ENCODE measurements around the gene SCOC.
A peak's percentile ranks its signal among the peaks of the same experiment; 100 is the strongest.
"Not testable (repeated sequence)": the region's sequence is repeated elsewhere in the genome, so short reads cannot be mapped to it uniquely, and the experiment has no call there.

Gene SCOC

DNA sequence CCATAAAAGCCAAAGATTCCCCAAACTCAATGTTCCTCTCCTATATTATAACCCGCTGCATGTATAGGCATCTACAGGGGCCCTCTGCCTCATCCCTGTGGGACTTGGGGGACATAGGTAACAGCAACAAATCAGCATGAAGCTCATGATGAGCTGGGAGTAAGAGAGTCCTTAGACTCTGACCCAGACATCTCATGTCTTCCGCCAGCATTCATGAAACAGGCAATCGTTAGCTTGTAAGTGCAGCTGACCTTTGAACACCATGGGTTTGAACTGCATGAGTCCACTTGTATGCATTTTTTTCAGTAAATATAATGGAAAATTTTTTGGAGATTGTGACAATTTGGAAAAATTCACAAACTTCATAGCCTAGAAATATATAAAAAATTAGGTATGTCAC, 10.4 kb upstream of the SCOC start:
- DNase-seq: no peak

DNA sequence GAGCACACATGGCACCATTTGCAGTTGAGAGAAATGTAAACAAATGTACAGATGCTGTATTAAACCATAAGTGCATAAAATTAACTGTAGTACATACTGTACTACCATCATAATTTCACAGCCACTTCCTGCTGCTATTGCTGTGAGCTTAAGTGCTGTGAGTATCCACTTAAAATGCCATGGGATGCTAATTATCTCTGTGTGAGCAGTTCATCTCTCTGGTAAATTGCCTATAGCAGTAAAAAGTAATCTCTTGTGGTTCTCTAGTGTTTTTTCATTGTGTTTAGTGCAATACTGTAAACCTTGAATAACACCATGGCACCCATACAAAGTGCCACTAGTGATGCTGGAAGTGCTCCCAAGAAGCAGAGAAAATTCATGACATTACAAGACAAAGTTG, 9.9 kb upstream of the SCOC start:
- no peak for DNase-seq

DNA sequence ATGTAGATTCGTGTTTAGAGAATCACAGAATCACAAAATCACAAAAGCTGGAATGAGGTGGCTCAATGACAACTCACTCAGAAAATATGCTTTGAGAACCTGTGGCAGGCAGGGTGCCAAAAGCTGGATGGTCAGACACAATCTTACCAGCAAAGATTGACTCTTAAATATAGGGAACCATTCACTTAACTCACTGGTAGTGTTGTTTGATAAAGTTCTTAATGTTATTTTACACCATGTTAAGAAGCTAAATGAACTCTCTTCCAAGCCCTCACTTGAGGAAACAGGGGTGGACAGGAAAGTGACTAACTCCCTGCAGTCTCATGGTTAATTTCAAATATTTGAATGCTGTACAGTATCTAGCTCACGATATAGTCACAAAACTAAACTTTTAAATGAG, 5.7 kb upstream of the SCOC start:
- DNase-seq: peak; percentile 45

DNA sequence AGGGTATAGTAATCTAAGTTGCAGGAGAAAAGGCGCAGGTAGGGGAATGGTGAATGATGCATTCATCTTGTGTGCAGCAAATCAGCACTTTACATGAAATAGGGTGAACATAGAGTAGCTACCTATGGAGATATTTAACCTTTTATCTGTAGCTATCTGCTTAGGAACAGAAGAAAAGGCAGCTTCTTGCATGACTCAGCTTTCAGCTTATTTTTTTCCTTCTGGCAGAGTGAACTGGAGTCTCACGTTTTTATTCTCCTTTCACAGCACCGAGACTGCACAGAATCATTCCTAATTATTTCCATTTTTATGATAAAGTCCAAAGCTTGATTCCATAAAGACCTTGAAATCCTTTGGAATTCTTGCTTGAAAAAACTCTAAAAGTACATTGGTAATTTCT, 4.8 kb upstream of the SCOC start:
- no peak for DNase-seq

DNA sequence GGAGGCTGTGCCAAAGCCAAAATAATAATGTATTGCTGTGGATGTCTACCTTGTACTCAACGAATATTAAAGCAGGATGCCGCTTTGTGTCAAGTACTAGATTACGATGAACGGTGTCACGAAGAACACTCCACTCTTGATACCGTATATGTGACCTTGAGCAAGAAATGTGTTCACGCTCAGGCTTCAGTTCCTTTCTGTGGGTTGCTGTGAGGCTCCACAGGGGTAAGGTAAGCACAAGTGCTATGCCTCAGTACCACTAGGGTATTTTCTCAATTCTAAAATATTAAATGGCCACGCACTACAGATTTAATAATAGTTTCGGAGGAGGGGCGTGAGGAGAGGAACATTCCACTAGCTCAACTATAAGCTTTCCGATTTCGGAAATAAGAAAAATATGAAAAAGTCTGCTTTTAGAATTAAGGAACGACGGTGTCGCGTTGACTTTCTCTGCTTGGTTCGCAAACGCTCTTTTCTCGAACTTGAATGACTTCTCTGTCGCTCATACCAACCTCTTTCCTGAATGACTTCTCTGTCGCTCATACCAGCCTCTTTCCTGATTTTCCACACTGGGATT, 607 bp upstream of the SCOC start:
- DNase-seq: peak; percentile 8

DNA sequence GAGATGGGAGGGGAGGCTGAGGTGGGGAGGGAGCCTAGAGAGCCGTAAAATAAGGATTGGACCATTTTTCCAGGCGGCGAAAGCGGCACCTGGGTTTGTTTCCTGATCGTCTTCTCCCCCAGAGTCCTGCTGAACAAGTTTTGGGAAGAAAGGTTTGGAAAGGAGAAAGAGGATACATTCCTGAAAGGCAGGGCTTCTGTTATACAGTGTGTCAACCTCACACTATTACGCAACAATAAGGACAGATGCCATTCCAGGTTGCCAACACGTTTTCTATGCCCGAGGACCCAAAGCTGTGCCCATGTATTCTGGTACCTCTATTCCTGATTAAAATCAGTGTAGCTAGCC, 658 bp downstream of the SCOC start:
- peak; percentile 4 for DNase-seq

DNA sequence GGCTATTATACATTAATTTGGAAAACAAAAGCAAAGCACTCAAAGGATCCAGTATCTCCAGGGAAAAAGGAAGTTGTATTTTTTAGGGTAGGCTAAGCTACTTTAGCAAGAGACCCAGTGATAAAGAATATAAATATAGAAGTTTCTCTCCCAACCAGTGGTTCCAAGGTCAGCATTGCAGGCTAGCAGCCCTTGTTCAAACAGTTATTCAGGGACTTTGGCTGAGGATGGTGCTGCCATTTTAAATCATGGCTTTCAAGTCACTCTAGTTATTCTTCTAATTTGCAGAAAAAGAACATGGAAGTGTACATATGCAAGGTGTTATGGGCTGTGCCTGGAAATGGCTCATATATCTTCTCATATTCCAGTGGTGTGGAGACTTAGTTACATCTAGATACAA, 9.3 kb downstream of the SCOC start:
- DNase-seq: no peak

DNA sequence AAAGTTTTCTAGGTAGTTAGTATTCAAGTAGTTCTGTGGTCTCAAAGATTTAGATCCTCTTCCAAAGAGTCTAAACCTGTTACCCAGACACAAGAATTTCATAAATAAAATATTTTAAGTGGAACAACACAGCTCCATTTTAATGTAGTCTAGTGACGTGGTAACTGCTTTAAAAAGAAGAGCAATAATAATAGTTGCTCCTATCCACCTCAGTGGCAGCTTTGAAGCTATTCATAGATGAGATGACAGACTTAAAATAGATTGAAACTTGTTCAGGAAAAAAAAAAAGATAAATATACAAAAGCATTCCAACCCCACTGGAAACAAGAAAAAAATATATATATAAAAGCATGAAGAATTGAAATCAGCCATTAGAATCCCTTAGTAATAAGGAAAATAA, 14.6 kb downstream of the SCOC start:
- no peak for DNase-seq

DNA sequence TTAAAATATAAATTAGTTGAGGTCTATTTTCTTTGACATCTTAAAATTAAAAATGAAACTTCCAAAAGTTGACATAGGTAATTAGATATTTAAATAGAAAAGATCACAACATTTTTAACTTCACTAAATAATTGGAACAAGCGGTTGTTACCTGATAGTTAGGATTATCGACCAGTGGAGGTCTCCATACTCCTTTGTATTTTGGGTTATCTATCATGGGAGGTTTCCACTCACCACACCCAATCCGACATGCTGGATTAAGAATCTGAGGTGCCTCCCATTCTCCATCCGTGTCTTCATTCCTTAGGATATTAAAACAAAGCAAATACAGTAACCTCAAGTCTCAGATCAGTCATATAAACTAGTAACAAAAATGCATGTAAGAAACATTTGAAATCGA, 22.2 kb downstream of the SCOC start:
- DNase-seq: no peak

DNA sequence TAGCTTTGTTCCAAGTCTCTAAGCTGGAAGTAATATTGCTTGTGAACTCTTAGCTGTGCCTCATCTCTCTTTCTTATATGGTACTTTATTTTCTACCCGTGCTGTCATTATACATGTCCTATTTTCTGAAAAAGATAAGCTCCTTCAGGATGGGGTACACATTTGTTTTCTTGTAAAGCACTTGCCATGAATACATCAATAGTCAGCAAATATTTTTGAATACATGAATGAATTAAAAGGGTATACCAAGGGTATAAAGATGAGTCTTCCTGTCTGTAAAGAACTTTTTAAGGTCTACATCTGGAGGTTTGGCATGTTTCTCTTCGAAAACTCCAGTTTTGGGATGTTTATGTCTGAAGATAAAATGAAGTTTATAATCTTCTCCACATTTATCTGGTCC, 26.7 kb downstream of the SCOC start:
- DNase-seq: no peak

DNA sequence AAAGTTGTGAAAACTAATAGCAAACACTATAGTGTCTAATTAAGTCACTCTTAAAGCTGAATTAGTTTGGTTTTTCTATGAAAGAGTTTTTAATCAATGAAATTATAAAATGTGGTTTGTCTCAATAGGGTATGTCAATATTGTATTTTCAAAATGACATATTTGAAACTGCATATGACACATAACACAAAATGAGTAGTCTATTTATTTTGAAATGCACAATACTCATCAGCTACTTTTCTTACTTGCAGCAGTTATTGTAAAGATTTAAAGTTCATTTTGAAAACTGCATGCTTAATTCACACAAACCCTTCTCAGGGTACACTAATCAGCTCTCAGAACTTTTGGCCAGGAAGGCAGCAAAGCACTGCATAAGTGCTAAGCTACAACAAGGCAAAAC, 32.8 kb downstream of the SCOC start:
- no peak for DNase-seq

DNA sequence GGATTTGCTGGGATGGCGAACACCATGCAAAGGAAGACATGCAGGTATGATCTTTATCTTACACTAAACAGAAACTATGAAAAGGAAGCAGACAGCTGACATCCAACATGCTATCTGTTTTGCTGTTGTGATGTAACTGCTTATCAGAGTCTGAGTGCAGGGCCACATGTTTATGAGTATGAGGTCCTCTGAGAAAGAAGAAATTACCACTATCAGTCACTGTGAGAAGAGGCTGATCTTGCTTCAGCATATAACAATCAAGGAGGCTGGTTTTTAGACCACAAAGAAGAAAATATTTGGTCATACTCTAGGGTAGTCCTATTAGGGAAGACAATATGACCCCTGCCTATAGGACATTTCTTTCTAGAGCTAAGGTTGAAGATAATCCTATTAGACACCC, 35.5 kb downstream of the SCOC start:
- no peak for DNase-seq

DNA sequence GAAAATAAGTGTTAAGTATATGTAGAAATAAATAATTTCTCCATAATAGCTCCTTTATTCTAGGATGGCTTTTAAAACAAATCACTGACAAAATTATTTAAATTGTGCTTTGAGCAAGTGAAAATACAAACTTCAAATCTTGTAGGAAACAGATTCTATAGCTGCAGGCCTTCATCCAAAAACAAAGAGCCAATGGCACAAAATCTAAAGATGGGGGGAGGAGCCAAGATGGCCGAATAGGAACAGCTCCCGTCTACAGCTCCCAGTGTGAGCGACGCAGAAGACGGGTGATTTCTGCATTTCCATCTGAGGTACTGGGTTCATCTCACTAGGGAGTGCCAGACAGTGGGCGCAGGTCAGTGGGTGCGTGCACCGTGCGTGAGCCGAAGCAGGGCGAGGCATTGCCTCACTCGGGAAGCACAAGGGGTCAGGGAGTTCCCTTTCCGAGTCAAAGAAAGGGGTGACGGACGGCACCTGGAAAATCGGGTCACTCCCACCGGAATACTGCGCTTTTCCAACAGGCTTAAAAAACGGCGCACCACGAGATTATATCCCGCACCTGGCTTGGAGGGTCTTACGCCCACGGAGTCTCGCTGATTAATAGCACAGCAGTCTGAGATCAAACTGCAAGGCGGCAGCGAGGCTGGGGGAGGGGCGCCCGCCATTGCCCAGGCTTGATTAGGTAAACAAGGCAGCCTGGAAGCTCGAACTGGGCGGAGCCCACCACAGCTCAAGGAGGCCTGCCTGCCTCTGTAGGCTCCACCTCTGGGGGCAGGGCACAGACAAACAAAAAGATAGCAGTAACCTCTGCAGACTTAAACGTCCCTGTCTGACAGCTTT, 39.9 kb downstream of the SCOC start:
- not testable (repeated sequence) for DNase-seq

DNA sequence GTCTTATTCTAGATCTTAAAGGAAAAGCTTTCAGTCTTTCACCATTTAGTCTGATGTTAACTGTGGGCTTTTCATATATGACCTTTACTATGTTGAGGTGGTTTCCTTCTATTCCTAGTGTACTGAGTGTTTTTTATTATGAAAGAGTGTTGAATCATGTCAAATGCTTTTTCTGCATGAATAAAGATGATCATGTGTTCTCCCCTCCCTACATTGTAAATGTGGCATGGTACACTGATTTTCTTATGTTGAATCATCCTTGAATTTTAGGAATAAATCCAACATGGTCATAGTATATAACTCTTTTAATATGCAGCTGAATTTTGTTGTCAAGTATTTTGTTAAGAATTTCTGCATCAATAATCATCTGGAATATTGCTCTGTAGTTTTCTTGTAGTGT, 49.7 kb downstream of the SCOC start:
- DNase-seq: peak; percentile 37

DNA sequence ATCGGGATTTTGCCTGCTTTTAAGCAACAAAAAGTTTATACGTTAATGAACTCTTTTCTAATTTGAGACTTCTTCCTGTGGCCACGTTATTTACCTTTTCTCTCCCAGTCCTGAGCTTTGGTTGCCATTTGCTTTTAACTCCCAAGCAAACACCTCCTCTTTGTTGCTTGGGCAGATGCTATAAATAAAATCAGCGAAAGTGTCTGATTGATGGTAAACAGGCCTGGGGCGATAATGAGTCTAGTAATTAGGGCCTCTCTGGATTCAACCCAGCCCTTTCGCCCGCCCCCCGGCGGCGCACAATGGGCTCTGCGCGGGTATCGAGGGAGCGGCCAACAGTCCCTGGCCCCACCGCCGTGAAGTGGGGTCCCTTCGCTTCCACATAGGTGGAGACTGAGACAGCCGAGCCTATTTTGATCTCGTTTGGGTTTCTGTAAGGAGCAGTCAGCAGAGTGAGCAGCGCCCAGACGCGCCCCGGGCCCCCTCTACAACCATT, 53.2 kb downstream of the SCOC start:
- DNase-seq: no peak

DNA sequence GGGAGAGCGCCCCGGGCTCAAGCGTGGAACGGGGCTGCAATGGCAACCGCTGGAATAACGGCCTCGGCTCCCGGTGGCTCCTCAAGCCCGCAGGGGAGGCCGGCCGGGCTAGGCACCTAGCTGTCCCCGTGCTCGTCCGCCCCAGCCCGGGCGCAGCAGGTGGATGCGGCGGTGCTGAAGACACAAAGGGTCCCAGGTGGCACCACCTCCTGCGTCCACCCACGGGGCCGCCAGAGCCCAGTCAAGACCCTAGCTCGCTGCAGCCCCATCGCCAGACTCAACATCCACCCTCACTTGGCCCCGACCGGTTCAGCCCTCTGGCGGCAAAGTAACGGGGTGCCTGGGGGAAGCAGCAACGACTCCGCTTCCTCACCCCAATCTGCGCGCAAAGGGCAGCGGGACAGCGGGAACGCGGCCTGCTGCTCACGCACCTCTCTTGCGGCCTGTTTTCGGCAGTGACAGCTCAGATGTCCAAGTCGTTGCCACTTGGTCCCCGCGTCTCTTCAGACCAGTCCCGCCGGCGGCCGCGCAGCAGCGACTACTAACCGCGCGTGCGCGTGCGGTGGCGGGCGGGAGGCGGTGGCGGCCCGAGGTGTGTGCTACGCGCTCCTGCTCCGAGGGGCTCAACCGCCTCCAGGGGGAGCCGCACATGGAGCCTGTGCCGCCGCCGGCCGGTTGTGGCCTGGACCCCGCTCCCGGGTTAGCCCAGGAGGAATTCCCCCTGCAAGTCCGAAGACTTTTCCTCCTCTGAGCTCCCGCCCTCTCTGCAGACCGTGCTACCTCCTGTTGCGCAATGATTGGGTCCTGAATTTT, 53.9 kb downstream of the SCOC start, which contains the start of gene CLGN:
CLGN (minus strand) TSS at position 543 of the 813 bp plus-strand sequence. CDS start 14,570 bp downstream, outside the sequence.
- DNase-seq: peak; percentile 65

DNA sequence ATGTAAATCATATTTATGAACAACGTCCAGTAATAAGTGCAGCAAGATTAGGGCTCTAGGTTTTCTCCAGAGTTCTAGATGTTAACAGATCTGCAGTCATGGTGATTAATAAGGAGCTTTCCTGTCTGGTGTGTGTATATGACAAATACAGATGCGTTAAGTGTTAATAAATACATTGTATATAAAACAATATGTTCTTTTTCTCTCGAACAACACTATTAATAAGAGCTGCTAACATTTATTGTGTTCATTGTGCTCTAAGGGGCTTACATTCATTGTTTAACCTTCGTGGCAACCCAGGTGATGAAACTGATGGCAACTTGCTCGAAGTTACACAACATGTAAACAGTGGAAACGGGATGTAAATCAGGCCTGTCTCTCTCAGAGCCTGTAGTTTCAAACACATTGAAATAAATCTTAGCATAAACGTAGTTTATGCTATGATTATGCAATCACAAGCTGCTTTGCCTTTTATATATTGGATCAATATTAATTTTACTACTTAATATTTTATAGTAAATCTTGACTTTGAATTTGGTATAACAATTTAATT, 54.5 kb downstream of the SCOC start:
- peak; percentile 23 for DNase-seq
